Stimulated activated CD4-positive, alpha-beta T cell treated with anti-CD3 and anti-CD28 coated beads, Interleukin-12 subunit alpha, Interleukin-12 subunit beta, amount 100 ng/mL, for 4 hours (primary cell): ENCODE data around the gene SPDL1.

Experiments
- DNase-seq: peaks from one replicate; pipeline ENCODE4 v3.0.0-alpha.2; 2020

SPDL1 gene

DNA sequence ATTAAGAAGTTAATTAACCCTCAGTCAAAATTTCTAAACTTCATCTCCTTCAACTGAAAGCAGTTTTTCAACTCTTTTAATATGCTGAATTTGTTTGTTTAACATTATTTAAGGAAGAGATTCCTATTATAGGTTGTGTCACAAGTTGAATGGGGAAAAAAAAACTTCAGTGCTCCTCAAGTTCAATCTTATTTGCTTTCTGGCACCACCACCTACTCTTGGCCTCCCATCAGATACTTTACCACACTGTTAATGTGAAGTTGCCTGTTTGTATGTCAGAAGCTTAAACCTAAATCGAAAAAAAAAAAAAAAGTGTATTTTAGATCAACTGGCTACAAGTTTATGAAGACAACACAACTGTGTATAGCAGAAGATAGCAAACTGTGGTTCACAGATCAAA, 49.4 kb downstream of the SPDL1 start:
- DNase-seq = no peak

- no peak for DNase-seq
These were observed 51.0 kb downstream of the SPDL1 start for GRCh38 chr5:169634606-169635005.

- DNase-seq = no peak
These were observed 52.4 kb downstream of the SPDL1 start for GRCh38 chr5:169635936-169636335.

GRCh38 chr5:169636477-169637084, 53.0 kb downstream of the SPDL1 start:
- DNase-seq = no peak

GRCh38 chr5:169637085-169637548, 53.5 kb downstream of the SPDL1 start, which contains the start of gene DOCK2:
Gene DOCK2 (plus strand): TSS chr5:169637275. CDS start chr5:169637327, 52 bp downstream.
- peak; percentile 68 for DNase-seq

GRCh38 chr5:169637549-169638121, 54.1 kb downstream of the SPDL1 start:
- DNase-seq = peak; percentile 66

DNA sequence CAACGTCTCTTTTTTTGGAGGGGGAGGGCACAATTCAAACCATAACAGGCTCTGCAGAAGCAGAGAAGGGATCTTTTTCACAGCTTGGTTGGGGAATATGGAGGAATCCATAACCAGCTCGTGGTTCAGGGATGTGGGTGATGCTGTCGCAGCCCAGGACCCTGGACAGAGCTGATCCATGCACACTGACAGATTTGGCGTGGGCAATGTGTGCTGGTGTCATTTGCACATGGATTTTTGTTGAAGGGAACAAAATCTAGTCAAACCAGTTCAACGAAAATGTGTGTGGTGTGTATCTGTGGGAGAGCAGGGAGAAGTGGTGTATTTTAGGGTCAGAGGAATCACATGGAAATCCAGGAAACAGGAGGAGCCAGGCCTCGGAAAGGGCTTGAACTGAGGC, 57.7 kb downstream of the SPDL1 start:
- DNase-seq = no peak

GRCh38 chr5:169646856-169647255, 63.3 kb downstream of the SPDL1 start:
- DNase-seq = no peak

DNA sequence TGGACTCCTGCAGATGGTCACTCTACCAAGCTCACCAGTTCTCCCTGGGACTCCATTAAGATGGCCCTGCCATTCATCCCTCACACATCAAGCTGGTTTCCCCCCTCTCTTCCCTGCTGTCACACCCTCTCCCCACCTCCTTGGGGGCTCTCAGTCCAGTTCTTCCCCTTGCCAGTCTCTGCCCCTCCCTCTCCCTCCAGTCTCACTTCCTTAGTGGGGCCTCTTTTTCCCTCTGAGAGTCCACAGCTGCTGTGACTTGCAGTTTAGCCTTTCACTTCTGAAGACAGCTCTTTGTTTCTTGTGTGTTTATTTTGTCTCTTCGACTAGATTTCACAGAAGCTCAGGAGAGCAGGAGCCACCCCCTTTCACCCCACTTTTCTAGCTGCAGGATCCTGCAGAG, 64.0 kb downstream of the SPDL1 start:
- no peak for DNase-seq

DNA sequence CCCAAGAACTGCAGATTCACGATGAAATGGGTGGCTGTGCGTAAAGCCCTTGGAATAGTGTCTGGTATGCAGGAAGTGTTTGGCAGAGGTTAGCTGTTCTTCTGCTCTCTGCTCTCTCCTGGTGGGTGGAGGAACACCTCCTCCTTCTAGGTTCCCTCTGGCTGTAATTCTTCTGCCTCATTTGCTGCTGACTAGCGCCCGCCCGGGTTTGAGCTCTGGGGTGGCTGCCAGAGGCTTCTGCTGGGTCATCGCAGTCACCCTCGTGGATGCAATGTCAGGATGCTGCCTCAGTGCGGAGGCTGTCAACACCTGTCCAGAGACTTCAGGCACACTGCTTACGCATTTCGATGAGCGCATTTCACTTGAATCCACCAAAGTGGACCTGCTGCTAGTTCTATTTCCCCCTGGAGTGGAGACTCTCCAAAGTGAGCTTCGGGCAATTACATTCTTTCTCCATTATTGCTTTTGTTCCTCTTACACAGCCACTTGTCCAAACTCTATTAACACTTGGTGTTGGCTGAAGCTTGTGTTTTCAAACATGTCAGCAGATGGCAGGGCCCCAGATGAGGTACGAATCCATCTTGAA, 65.2 kb downstream of the SPDL1 start:
- no peak for DNase-seq

- DNase-seq = no peak
These were observed 65.9 kb downstream of the SPDL1 start for GRCh38 chr5:169649486-169649885.

DNA sequence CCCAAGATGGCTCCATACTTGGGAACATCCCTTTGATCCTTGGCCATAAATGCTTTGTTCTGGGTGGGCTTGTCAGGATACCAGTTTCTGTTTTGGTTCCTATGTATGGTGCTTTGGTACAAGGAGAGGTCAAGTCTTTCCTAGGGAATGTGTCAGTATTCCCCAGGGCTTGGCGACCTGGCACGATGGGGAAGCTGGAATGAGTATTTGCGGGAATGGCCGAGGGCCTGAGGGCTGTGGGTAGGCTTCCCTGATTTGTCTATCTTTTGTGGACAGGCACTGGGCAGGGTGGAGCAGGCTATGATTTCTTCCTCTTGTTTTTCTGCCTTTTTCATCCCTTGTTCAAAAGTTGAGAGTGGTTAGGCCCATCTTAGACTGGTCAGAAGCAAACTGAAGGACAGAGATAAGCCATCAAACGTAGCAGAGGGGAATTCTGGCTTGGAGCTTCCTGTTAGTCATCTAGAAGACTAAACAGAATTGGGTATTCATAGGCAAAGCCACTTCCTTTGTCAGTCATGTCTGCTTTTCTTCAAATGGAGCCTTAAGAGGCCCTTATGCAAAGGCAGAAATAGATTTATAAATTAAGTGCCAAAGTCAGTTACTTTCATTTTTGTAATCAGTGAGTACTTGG, 67.2 kb downstream of the SPDL1 start:
- no peak for DNase-seq

- DNase-seq = no peak
These were observed 68.0 kb downstream of the SPDL1 start for GRCh38 chr5:169651526-169651925.

DNA sequence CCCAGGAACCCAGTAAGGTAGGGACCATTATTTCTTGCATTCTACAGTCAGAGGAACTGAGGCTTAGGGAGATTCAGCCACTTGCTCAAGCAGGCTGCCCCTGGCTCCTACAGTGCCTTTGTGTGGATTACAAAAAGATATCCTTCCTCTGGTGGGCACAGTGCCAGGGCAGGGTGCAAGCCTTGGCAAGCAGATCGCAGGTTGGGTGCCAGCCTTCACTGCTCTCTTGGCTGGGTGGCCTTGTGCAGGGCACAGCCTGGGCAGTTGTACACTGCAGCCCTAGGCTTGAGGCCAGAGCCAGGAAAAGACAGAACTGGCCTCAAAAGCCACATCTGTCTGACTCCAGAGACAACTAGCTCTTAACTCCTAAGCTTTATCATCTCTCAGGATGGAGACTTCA, 68.5 kb downstream of the SPDL1 start:
- no peak for DNase-seq

- DNase-seq = no peak
These were observed 69.5 kb downstream of the SPDL1 start for GRCh38 chr5:169653091-169653490.
